Glutamatergic neuron (in vitro differentiated cells): ENCODE results near the gene SPAG9. TPM values are rescaled to one million over a fixed set of nuclear protein-coding genes. Genes with fewer than 3 reads are reported as not detected.
A peak's percentile ranks its signal among the peaks of the same experiment; 100 is the strongest.

Experiments used
- DNase-seq: peaks from one replicate; pipeline ENCODE4 v3.0.0; 2022
- H3K27ac Mint-ChIP-seq: one replicate; pipeline ENCODE4 v1.8.0; 2020; ENCODE audit warnings: mild to moderate bottlenecking, mixed read lengths, inconsistent platforms; ENCODE audit not compliant: unreplicated experiment
- H3K27me3 Mint-ChIP-seq: one replicate; pipeline ENCODE4 v1.8.0; 2020; ENCODE audit warnings: mild to moderate bottlenecking, moderate library complexity, mixed read lengths, inconsistent platforms; ENCODE audit not compliant: unreplicated experiment
- H3K36me3 Mint-ChIP-seq: one replicate; pipeline ENCODE4 v1.8.0; 2020; ENCODE audit warnings: mild to moderate bottlenecking, mixed read lengths, inconsistent platforms; ENCODE audit not compliant: unreplicated experiment
- H3K4me1 Mint-ChIP-seq: one replicate; pipeline ENCODE4 v1.8.0; 2020; ENCODE audit warnings: mild to moderate bottlenecking, low read depth, mixed read lengths, inconsistent platforms; ENCODE audit not compliant: unreplicated experiment
- H3K4me3 Mint-ChIP-seq: one replicate; pipeline ENCODE4 v1.8.0; 2020; ENCODE audit warnings: mild to moderate bottlenecking, mixed read lengths, inconsistent platforms; ENCODE audit not compliant: unreplicated experiment
- H3K9me3 Mint-ChIP-seq: one replicate; pipeline ENCODE4 v1.8.0; 2020; ENCODE audit warnings: mild to moderate bottlenecking, moderate library complexity, mixed read lengths, inconsistent platforms; ENCODE audit not compliant: unreplicated experiment
- CTCF ChIP-seq: fragments of 200-600 bp; sonication (generic); IDR thresholded peaks from one replicate; pipeline ENCODE4 v1.5.0; 2021; ENCODE audit not compliant: partially characterized antibody, unreplicated experiment
- total RNA-seq: library from RNA; stranded (reverse); fragmentation: NEBNext Ultra II Directional; extraction: Animal tissue kit (Norgen Biotek cat#: 25700); gene quantifications from one replicate; pipeline ENCODE4 v1.2.1, GENCODE V29; 2021; ENCODE audit not compliant: unreplicated experiment

Gene SPAG9
- total RNA-seq, 1 donor from 2014 or later, result 327 TPM

GRCh38 chr17:51016099-51016498 lies 104.6 kb downstream of the SPAG9 start:
- peak overlapping the region; percentile 90 for H3K27ac Mint-ChIP-seq
- H3K27me3 Mint-ChIP-seq, result peaks cover 1% of the 10 kb centered on the region
- DNase-seq, result no peak
- no peak for TF ChIP-seq CTCF
- no peaks in the 10 kb centered on the region for H3K36me3 Mint-ChIP-seq
- H3K4me1 Mint-ChIP-seq, result peaks cover 19% of the 10 kb centered on the region
- no peak overlapping the region for H3K4me3 Mint-ChIP-seq
- no peaks in the 10 kb centered on the region for H3K9me3 Mint-ChIP-seq

- Mint-ChIP-seq H3K36me3 (no peaks in the 10 kb centered on the region), H3K4me1 (peaks cover 19% of the 10 kb centered on the region), H3K4me3 (peak overlapping the region; percentile 50), H3K27me3 (peaks cover 1% of the 10 kb centered on the region), H3K27ac (peak overlapping the region; percentile 90), H3K9me3 (no peaks in the 10 kb centered on the region)
- no peak for TF ChIP-seq CTCF
- DNase-seq, result no peak
Measured at GRCh38 chr17:51015145-51015558, 105.5 kb downstream of the SPAG9 start.

GRCh38 chr17:51014129-51014528 lies 106.5 kb downstream of the SPAG9 start:
- peaks cover 1% of the 10 kb centered on the region for H3K27me3 Mint-ChIP-seq
- H3K4me1 Mint-ChIP-seq, result peaks cover 19% of the 10 kb centered on the region
- H3K27ac Mint-ChIP-seq, result no peak overlapping the region
- no peak for DNase-seq
- no peaks in the 10 kb centered on the region for H3K36me3 Mint-ChIP-seq
- no peak overlapping the region for H3K4me3 Mint-ChIP-seq
- no peaks in the 10 kb centered on the region for H3K9me3 Mint-ChIP-seq
- TF ChIP-seq CTCF, result no peak

- H3K9me3 Mint-ChIP-seq, result no peaks in the 10 kb centered on the region
- H3K36me3 Mint-ChIP-seq, result no peaks in the 10 kb centered on the region
- no peak for DNase-seq
- no peak for TF ChIP-seq CTCF
- H3K4me3 Mint-ChIP-seq, result no peak overlapping the region
- peaks cover 1% of the 10 kb centered on the region for H3K27me3 Mint-ChIP-seq
- H3K4me1 Mint-ChIP-seq, result peaks cover 19% of the 10 kb centered on the region
- H3K27ac Mint-ChIP-seq, result no peak overlapping the region
Measured at GRCh38 chr17:51013322-51013721, 107.3 kb downstream of the SPAG9 start.

GRCh38 chr17:51012538-51012937 lies 108.1 kb downstream of the SPAG9 start:
- Mint-ChIP-seq H3K4me3 (no peak overlapping the region), H3K36me3 (no peaks in the 10 kb centered on the region), H3K4me1 (peaks cover 19% of the 10 kb centered on the region), H3K9me3 (no peaks in the 10 kb centered on the region), H3K27me3 (peaks cover 4% of the 10 kb centered on the region), H3K27ac (no peak overlapping the region)
- no peak for DNase-seq
- TF ChIP-seq CTCF, result no peak
